Measurements from ENCODE around the gene INTS3. TPM values are rescaled to one million over a fixed set of nuclear protein-coding genes. Genes with fewer than 3 reads are reported as not detected.
"Not testable (repeated sequence)": the region's sequence is repeated elsewhere in the genome, so short reads cannot be mapped to it uniquely, and the experiment has no call there.

The INTS3 gene
- total RNA-seq, 1 experiment from 2014 or later = 56.7 TPM

DNA sequence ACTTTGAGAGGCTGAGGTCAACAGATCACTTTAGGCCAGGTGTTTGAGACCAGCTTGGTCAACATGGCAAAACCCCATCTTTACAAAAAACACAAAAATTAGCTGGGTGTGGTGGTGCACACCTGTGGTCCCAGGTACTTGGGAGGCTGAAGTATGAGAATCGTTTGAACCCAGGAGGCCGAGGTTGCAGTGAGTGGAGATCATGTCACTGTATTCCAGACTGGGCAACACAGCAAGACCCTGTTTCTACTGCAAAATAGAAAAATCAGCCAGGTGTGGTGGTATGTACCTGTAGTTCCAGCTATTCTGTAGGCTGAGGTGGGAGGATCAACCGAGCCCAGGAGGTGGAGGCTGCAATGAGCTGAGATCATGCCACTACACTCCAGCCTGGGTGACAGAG, 4.2 kb upstream of the INTS3 start:
- H3K27ac ChIP-seq (ENCODE audit: low read depth, low read length, poor library complexity, severe bottlenecking) = no peak overlapping the region
- no peaks in the 10 kb centered on the region for H3K27me3 ChIP-seq (replicated peaks; ENCODE audit: insufficient read depth, low read depth, low read length, poor library complexity)
- no peak for DNase-seq (ENCODE audit: low spot score)
- no peak for TF ChIP-seq EZH2 (IDR thresholded peaks at IDR 0.05; ENCODE audit: borderline replicate concordance, low read depth, low read length, poor library complexity, severe bottlenecking)
- TF ChIP-seq, protein P1, sequence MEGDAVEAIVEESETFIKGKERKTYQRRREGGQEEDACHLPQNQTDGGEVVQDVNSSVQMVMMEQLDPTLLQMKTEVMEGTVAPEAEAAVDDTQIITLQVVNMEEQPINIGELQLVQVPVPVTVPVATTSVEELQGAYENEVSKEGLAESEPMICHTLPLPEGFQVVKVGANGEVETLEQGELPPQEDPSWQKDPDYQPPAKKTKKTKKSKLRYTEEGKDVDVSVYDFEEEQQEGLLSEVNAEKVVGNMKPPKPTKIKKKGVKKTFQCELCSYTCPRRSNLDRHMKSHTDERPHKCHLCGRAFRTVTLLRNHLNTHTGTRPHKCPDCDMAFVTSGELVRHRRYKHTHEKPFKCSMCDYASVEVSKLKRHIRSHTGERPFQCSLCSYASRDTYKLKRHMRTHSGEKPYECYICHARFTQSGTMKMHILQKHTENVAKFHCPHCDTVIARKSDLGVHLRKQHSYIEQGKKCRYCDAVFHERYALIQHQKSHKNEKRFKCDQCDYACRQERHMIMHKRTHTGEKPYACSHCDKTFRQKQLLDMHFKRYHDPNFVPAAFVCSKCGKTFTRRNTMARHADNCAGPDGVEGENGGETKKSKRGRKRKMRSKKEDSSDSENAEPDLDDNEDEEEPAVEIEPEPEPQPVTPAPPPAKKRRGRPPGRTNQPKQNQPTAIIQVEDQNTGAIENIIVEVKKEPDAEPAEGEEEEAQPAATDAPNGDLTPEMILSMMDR (conservative IDR thresholded peaks at IDR 0.05; ENCODE audit: low read depth, low read length) = no peak
- CTCF ChIA-PET = interaction anchor here (0.7 kb wide), 1 partner anchor 267 kb away, joined by 5 read pairs; no protein-coding TSS in a partner anchor
- no peaks in the 10 kb centered on the region for H3K4me1 ChIP-seq (ENCODE audit: insufficient read depth, low read length, poor library complexity, severe bottlenecking)
- POLR2A ChIA-PET (ENCODE audit: low non-redundant PET) = no interaction called here
- no peaks in the 10 kb centered on the region for H3K9me3 ChIP-seq (ENCODE audit: low read depth, low read length, poor library complexity, severe bottlenecking)
- no peaks in the 10 kb centered on the region for H3K36me3 ChIP-seq (ENCODE audit: insufficient read depth, low read length, poor library complexity, severe bottlenecking)
- intact Hi-C loops (cut with micrococcal nuclease; ENCODE audit: unreplicated experiment) = no loop called here
- H3K4me3 ChIP-seq (ENCODE audit: low read depth, low read length, poor library complexity, severe bottlenecking) = no peak overlapping the region
- BruUV-seq (replicated peaks) = no TSS peak

DNA sequence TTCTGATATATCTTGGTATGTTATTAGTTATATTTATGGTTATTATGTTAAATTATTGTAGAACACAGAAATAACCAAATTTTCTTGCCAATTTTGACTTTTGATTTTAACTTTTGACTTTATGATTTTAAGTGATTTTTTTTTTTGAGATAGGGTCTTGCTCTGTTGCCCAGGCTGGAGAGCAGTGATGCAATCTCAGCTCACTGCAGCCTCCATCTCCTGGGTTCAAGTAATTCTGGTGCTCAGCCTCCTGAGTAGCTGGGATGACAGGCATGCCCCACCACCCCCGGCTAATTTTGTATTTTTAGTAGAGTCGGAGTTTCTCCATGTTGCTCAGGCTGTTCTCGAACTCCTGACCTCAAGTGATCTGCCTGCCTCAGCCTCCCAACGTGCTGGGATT, 3.2 kb upstream of the INTS3 start:
- intact Hi-C loops (cut with micrococcal nuclease; ENCODE audit: unreplicated experiment); POLR2A ChIA-PET (ENCODE audit: low non-redundant PET); BruUV-seq (replicated peaks): not testable (repeated sequence)

DNA sequence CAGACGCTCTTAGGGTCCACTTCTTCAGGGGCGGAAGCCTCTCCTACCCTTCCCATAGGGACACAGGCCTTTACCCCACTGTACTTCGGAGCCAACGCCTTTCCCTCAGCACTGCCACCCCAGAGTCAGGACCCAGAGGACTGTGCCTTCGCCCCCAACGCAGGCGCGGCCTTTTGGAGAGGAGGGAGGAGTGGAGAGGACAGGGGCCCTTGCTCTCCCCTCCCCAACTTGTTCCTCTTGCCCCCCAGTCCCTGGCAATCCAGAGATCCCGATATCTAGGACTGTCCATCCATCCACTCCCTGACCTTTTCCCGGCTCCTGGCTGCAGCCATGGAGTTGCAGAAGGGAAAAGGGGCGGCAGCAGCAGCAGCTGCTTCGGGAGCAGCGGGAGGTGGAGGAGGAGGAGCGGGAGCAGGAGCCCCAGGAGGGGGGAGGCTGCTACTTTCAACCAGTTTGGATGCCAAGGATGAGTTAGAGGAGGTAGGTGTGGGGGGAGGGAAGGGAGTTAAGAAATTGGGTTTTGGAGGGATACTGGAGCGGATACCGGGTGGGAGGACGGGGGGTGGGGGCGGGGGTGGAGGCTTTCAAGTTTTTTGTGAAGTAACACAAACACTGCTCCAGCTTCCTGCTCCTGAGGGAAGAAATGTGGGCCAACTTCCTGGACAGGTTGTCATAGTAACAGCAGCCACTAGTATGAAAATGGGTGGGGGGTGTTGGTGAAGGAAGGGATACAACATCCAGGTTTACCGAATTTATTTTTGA, 636 bp downstream of the INTS3 start:
- intact Hi-C loops (cut with micrococcal nuclease; ENCODE audit: unreplicated experiment) = no loop called here
- DNase-seq (ENCODE audit: low spot score) = peak; percentile 57
- BruUV-seq (replicated peaks) = TSS peak; percentile 80
- ChIA-PET POLR2A (ENCODE audit: low non-redundant PET) (interaction anchor here (0.7 kb wide), 1 partner anchor 236 kb away, joined by 4 read pairs; no protein-coding TSS in a partner anchor), CTCF (no interaction called here)
- Histone ChIP-seq H3K9me3 (ENCODE audit: low read depth, low read length, poor library complexity, severe bottlenecking) (no peaks in the 10 kb centered on the region), H3K27me3 (replicated peaks; ENCODE audit: insufficient read depth, low read depth, low read length, poor library complexity) (no peaks in the 10 kb centered on the region), H3K4me3 (ENCODE audit: low read depth, low read length, poor library complexity, severe bottlenecking) (peak overlapping the region; percentile 91), H3K36me3 (ENCODE audit: insufficient read depth, low read length, poor library complexity, severe bottlenecking) (peaks cover 8% of the 10 kb centered on the region), H3K4me1 (ENCODE audit: insufficient read depth, low read length, poor library complexity, severe bottlenecking) (peaks cover 7% of the 10 kb centered on the region), H3K27ac (ENCODE audit: low read depth, low read length, poor library complexity, severe bottlenecking) (peak overlapping the region; percentile 96)
- no peak for TF ChIP-seq EZH2 (IDR thresholded peaks at IDR 0.05; ENCODE audit: borderline replicate concordance, low read depth, low read length, poor library complexity, severe bottlenecking)
- TF ChIP-seq, protein P1 (conservative IDR thresholded peaks at IDR 0.05; ENCODE audit: low read depth, low read length) = no peak

More for the DNA sequence above, 3.2 kb upstream of the INTS3 start:
- not testable (repeated sequence) for H3K4me3 ChIP-seq (ENCODE audit: low read depth, low read length, poor library complexity, severe bottlenecking); H3K9me3 ChIP-seq (ENCODE audit: low read depth, low read length, poor library complexity, severe bottlenecking); H3K27me3 ChIP-seq (replicated peaks; ENCODE audit: insufficient read depth, low read depth, low read length, poor library complexity); DNase-seq (ENCODE audit: low spot score); H3K27ac ChIP-seq (ENCODE audit: low read depth, low read length, poor library complexity, severe bottlenecking); H3K4me1 ChIP-seq (ENCODE audit: insufficient read depth, low read length, poor library complexity, severe bottlenecking); H3K36me3 ChIP-seq (ENCODE audit: insufficient read depth, low read length, poor library complexity, severe bottlenecking)
- CTCF ChIA-PET = interaction anchor here (0.7 kb wide), 1 partner anchor 266 kb away, joined by 5 read pairs; no protein-coding TSS in a partner anchor

Data from A673 (cell line).